ENCODE results near the gene RIMBP2. TPM values are rescaled to one million over a fixed set of nuclear protein-coding genes. Genes with fewer than 3 reads are reported as not detected.

Gene RIMBP2
- polyA plus RNA-seq, 1 of the 3 experiments (the other 2 are of a cell fraction), result 0.90 TPM

- Histone ChIP-seq H3K9ac (no peak overlapping the region), H3K4me3 (ENCODE audit: low read depth in 2 of 2, low read length in 1 of 2) (no peak overlapping the region), H3K4me2 (no peak overlapping the region), H3K4me1 (ENCODE audit: control insufficient read depth in 1 of 2, insufficient read depth in 2 of 2, low read depth in 1 of 2, low read length in 1 of 2) (peaks cover 0 to 52% of the 10 kb centered on the region in 2 experiments; a peak in 2 of 4 replicates), H3F3A (replicated peaks; ENCODE audit: insufficient read depth) (no peaks in the 10 kb centered on the region), H3K9me2 (no peaks in the 10 kb centered on the region), H4K20me1 (ENCODE audit: insufficient read depth) (no peaks in the 10 kb centered on the region), H3K36me3 (replicated peaks in 1 of 2; ENCODE audit: control insufficient read depth in 1 of 2, insufficient read depth in 2 of 2, low read length in 1 of 2) (no peaks in the 10 kb centered on the region), H3K9me3 (no peaks in the 10 kb centered on the region), H3K27me3 (ENCODE audit: insufficient read depth) (no peaks in the 10 kb centered on the region), H3K27ac (ENCODE audit: low read depth in 2 of 2, low read length in 1 of 2) (peak overlapping the region in 1 of 2 experiments; percentile 97; a peak in 2 of 4 replicates), H2AFZ (ENCODE audit: low read depth) (no peak overlapping the region), H3K79me2 (ENCODE audit: insufficient read depth) (no peaks in the 10 kb centered on the region)
- ChIA-PET POLR2A (no interaction called here), CTCF (no interaction called here)
- 41% methylated on average over 8 of the region's 8 CpGs for WGBS (ENCODE audit: low lambda C conversion rate)
- DNase-seq, result no peak
- TF ChIP-seq RXRA (IDR thresholded peaks at IDR 0.05; ENCODE audit: borderline replicate concordance, low read depth) (no peak), CTCF (IDR thresholded peaks at IDR 0.05) (no peak), NRF1 (IDR thresholded peaks at IDR 0.05; ENCODE audit: low read depth, low read length) (no peak), FOXM1 (IDR thresholded peaks at IDR 0.05; ENCODE audit: low read depth) (no peak), GABPA (IDR thresholded peaks at IDR 0.05; ENCODE audit: low read depth) (no peak), REST (IDR thresholded peaks at IDR 0.05; ENCODE audit: low read depth, low read length) (no peak), USF2 (IDR thresholded peaks at IDR 0.05; ENCODE audit: borderline replicate concordance, low read depth, low read length) (no peak), FOSL2 (IDR thresholded peaks at IDR 0.05; ENCODE audit: borderline replicate concordance, low read depth) (no peak), ELF1 (IDR thresholded peaks at IDR 0.05) (no peak), POLR2AphosphoS5 (IDR thresholded peaks at IDR 0.05; ENCODE audit: low read depth, low read length) (no peak), EP300 (IDR thresholded peaks at IDR 0.05; ENCODE audit: borderline replicate concordance in 1 of 2, low read depth in 1 of 2, low read length in 1 of 2) (no peak), RCOR1 (IDR thresholded peaks at IDR 0.05; ENCODE audit: low read length) (no peak), TEAD4 (IDR thresholded peaks at IDR 0.05; ENCODE audit: borderline replicate concordance, insufficient read depth) (no peak)
- TF ChIP-seq, protein P1, sequence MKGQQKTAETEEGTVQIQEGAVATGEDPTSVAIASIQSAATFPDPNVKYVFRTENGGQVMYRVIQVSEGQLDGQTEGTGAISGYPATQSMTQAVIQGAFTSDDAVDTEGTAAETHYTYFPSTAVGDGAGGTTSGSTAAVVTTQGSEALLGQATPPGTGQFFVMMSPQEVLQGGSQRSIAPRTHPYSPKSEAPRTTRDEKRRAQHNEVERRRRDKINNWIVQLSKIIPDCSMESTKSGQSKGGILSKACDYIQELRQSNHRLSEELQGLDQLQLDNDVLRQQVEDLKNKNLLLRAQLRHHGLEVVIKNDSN (IDR thresholded peaks at IDR 0.05; ENCODE audit: borderline replicate concordance, low read depth), result no peak
- TF ChIP-seq, protein P2, sequence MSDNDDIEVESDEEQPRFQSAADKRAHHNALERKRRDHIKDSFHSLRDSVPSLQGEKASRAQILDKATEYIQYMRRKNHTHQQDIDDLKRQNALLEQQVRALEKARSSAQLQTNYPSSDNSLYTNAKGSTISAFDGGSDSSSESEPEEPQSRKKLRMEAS (IDR thresholded peaks at IDR 0.05; ENCODE audit: low read depth), result no peak
Observed at GRCh38 chr12:130603396-130603965, 112.6 kb downstream of the RIMBP2 start.

Data from SK-N-SH (cell line).